Activated T-cell treated with anti-CD3 and anti-CD28 coated beads for 1 hour (primary cell): Measurements from ENCODE around the gene PRKAG2.

Experiments
- DNase-seq: peaks from one replicate; pipeline ENCODE4 v3.0.0-alpha.2; 2020; ENCODE audit warnings: low read depth

Gene PRKAG2

DNA sequence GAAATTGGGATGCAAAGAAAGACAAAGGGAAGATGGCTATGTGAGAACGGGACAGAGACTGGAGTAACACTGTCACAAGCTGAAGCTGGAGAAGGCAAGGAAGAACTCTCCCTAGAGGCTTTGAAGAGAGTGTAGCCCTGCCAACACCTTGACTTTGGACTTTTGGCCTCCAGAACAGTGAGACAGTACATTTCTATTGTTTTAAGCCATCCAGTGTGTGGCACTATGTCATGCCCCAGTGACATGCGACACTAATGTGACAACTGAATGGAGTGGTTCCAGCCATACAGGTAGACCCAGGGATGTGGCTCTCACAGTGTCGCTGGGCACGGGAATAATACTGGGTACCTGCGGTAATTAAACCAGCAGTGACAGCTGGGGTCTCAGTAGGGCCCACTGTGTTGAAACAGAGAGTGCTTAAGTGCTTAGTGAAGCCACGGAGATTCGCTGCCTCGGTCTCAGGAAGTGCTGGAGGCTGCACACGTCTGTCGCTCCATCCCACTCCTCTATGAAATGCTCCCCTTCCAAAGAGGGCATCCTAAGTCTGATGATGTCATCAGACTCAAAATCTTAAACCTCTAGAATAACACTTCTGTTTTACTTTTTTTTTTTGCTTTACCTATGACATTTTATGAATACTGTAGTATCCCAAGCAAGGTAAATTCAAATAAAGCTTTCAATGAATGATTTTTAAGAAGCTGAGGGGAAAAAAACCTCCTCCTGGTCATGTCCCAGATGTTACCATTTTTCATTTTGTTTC, 202.6 kb downstream of the PRKAG2 start:
- DNase-seq, result no peak

DNA sequence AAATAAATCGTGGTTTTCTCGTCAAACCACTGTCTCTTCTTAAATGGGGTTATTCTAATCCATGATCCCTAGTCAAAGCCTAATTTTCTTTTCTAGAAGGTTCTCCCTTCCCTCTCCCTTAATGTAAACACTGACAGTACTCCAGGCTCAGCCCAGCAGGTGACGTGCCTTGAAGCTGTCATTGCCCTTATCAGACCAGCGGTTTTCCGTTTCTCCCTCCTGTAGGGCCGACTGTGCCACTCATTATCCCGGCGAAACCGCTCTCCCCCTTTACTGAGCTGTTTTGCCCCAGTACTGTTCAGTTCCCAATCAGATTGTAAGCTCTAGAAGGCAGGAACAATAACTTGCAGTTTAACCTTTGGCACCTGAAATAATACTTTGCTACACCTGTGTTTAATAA, 203.7 kb downstream of the PRKAG2 start:
- no peak for DNase-seq

DNA sequence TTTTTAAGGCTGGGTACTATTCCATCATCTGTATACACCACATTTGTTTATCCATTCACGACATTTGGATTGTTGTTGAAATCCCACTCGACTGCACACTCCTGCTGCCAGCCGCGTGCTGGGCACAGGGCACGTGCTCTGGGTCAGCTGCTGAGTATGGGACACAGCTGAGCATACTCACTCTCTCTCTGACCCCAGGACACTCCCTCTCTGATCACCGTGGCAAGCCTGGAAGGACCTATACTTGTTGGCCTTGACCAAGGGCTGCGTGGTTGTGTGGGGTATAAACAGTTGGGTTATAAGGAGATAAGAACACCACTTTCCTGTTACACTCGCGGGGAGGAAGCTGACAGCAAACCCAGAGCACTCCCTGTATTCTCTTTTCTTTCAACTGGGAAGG, 204.2 kb downstream of the PRKAG2 start:
- no peak for DNase-seq

DNA sequence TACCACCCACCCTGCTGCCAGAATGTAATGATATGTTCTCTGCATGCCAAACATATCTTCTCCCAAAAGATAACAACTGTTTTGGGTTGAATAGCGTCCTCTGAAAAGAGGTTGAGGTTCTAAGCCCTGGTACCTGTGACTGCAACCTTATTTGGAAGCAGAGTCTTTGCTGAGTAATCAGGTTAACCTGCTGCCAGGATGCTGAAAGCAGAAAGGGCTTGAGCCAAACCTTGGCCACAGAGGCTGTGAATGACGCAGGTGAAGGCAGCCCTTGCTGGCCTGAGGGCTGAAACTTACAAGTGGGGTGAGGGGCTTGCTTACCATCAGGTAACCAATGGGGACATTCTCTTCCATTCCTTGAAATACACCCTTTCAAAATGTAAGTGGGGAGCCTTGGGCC, 205.4 kb downstream of the PRKAG2 start:
- DNase-seq, result no peak

DNA sequence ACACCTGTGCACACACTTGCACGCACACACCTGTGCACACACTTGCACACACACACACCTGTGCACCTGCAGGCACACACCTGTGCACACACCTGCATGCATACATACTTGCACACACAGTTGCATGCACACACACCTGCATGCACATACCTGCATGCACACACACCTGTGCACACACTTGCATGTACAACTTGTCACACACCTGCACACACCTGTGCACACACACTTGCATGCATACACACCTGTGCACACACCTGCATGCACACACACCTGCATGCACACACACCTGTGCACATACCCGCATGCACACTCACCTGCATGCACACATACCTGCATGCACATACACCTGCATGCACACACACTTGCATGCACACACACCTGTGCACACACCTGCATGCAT, 207.2 kb downstream of the PRKAG2 start:
- DNase-seq, result no peak

DNA sequence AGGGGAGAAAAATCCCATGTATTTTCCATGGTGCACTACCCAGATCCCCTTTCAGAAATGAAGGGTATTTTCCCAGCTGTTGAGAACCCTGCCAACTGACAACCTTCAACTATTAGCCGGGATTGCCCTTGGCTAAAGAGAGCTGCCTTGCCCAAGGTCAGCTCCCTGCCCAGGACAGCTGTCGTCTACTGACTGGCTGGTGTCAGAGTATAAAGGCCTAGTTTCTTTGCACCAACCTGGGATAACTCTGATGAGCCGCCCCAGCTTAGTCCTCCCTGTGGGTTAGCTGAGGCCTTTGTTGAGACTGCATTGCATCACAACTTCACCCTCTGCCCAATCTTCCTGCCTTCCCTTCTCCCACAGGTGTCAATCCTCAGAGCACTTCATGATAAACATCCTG, 210.0 kb downstream of the PRKAG2 start:
- no peak for DNase-seq

DNA sequence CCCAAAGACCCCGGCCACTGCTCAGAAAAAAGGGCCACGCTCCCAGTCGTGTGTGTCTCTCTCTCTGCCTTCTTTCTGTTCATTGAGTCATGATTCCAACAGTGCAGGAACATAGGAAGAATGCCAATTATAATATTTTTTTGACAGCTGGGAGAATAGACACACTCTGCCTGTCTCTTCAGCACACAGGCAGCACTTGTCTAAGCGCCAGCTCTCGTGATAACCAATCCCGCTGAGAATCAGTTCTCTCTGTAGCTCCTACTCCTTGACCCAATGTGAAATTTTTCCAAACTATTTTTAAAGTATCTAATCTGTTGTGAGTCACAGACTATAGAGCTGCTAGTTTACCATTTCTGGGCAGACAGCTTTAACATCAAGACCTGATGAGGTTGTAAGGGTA, 211.5 kb downstream of the PRKAG2 start:
- no peak for DNase-seq

DNA sequence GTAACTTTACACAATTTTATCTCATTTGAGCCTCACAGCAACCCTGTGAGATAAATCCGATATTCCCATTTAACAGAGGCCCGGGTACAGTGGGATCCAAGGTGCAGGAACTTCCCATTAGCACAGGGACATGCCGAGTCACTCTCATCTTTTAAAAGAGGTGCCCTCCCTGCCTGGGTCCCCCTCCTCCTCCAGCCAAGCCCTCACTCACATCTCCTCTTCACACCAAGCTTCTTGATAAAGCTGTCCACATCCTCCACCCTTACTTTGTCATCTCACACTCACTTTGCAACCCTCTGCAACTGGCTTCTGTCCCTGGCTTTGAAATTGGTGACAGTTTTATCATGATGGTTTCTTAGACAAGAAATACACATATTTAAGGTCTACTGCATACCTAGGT, 212.6 kb downstream of the PRKAG2 start:
- DNase-seq, result no peak

DNA sequence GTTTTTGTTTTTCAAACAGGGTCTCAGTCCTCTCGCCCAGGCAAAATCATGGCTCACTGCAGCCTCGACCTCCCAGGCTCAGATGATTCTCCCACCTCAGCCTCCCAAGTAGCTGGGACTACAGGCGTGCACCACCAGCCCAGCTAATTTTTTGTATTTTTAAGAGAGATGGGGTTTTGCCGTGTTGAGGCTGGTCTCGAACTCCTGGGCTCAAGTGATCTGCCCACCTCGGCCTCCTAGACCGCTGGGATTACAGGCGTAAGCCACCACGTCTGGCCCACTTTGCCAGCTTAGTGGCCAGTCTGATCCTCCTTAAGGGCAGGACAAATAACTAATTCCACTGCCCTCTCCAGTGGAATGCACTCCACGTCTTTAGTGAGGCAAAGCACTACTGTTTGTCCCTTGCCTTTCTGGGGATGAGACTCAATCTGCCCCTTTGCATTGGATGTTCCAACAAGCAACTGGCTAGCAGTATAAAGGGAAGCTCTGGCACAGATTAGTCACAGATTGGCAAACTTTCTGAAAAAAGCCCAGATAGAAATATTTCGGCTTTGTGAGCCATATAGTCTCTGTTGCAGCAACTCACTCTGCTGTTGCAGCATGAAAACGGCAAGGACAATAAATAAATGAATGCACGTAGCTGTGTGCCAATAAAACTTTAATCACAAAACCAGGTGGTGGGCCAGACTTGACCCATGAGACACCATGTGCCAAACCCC, 213.4 kb downstream of the PRKAG2 start:
- no peak for DNase-seq

DNA sequence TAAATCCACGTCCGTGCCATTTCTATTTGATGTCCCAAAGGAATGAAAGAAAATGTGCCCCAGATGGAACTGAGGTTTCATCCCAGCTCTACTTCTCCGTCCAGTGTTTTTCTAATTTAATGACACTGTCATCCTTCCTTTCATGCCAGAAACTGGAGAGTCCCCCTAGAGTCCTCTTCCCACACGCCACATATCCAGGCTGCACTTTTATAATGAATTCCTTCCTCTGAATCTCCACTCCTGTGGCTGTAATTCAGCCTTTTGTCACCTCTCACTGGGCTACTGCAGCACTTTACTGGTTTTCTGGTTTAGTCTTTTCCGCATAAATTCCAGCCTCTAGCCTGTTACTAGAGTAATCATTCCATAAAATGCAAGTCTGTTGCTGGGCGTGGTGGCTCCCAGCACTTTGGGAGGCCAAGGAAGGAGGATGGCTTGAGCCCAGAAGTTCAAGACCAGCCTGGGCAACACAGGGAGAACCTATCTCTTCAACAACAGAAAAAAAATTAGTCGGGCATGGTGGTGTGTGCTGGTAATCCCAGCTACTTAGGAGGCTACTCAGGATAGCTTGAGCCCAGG, 214.6 kb downstream of the PRKAG2 start:
- no peak for DNase-seq

DNA sequence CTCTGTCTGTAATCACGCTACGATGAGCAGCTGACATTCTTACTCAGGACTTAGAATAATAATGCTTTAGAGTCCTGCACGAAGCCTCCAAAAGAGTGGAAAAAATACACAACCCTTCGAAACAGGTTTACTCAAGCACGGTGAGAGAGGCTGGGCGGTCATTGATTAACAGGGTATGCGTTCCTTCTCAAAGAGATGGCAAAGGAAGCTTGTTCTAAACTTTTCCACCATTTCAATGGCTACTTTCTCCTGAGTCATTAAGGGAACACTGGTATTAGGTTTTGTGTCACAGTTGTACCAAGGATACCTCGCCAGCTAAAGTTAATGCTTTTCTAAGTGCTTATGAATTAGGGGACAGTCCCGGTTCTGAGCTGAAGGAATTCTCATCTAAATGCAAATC, 215.3 kb downstream of the PRKAG2 start:
- DNase-seq, result no peak

DNA sequence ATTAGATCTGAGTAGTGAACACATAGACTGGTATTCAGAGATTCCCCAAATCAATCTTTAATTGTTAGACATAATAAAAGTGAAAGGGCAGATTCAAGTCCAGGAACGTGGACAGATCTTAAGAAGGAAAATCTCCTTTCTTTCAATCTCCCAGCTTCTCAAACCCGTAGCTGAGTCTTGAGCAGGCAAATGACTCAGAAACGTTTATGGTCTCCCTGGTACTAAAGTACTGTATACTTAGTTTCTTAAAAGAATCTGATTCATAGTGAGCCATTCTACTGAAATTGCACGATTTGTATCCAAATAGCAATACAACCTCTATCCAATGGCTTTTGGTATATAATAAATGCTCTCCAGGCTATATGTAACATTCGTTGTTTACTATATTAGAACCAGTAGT, 216.8 kb downstream of the PRKAG2 start:
- DNase-seq, result no peak

DNA sequence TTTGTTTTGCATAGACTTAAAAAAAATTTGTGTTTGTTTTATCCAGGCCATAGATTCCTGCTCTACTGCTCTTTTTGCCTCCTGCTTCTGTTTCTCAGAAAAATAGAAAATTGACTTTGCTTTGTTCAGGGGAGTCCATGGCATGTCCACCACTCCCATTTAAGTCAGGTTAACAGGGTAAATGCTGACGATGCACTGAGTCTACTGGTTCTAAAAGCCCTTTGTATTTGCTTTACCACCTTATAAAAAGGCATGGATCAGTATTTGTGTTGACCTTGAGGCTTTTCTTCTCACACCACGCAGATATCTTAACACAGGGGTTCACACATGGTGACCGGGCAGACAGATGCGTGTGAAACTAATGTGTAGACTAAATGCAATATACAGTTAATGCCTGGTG, 217.7 kb downstream of the PRKAG2 start:
- no peak for DNase-seq

DNA sequence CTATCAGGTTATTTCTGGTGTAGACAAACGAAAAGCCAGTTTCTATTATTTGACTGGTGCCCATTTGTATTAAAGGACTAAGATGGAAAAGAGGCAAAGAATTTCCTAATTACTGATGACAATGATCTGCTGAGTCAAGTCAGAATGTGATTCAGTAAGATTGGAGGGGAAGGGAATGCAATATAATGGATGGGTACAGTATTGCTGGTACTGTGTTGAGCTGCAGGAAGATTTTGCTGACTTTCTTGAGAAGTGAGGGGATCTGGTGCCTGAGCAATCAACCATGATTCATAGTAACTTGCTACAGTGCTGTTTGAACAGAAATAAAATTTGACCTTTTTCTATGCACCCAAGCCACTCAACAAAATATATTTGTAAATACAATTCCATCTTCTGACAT, 218.1 kb downstream of the PRKAG2 start:
- no peak for DNase-seq

DNA sequence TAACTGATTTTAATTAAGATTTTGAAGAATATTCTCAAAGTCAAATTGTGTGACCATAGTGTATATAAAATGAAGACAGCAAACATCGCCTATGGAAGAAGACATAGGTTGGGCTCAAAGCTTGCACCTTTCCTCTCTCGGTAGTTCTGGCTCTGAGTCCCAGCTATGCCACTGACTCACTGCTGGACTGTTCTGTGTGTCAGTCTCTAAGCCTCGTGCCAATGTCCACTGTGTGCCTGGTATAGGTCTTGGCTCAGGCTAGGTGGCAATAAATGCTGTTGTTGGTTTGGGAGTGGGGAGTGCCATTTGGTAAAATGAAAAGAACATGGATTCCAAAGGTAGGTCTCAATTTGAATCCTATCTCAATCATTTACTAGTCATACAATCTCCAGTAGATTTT, 219.7 kb downstream of the PRKAG2 start:
- no peak for DNase-seq

DNA sequence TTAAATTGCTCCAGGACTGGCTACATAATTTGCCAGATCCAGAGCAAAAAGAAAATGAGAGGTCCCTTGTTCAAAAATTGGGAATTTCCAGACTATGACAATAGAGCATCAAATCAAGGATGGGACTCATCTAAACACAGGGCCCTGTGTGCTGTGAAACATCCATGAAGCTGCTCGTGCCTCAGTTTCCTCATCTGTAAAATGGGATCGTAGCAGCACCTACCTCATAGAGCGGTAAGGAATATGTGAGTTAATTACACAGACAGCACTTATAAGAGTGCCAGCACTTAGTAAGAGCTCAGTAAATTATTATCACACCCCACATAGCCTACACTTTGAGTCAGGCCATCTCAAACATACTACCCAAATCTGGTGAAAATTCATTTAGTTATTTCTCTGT, 221.4 kb downstream of the PRKAG2 start:
- no peak for DNase-seq

DNA sequence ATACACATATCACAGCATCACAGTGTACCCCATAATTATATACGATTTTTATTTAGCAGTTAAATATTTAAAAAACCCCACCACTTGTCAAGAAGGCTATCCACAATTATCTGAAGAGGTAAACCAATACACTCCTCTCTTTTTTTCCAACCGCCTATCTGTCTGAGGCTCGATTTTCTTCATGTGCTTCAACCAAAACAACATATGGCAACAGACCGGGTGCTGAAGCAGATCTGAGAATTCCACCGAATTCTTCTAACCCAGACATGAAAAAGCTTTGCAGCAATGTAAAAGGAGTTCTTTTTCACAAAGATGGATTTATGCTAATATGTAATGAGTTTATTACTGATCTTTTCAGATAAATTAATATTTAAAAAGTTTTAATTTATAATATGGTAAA, 224.8 kb downstream of the PRKAG2 start:
- DNase-seq, result no peak

DNA sequence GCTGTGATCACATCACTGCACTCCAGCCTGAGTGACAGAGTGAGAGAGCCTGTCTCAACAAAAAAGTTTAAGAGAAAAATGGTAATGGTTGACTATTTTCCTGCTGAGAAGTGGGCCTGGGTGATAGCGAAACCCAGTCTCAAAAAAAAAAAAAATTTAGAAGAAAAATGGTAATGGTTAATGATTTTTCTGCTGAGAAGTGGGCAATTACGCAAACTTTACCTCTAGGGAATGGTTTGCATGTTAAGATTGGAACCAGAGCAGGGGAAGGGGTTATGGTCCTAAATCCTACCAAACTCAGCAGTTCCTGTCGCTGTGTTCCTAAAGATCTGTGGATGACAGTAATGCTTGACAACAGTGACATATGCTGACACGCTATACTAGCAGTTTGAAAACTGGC, 226.8 kb downstream of the PRKAG2 start:
- no peak for DNase-seq

DNA sequence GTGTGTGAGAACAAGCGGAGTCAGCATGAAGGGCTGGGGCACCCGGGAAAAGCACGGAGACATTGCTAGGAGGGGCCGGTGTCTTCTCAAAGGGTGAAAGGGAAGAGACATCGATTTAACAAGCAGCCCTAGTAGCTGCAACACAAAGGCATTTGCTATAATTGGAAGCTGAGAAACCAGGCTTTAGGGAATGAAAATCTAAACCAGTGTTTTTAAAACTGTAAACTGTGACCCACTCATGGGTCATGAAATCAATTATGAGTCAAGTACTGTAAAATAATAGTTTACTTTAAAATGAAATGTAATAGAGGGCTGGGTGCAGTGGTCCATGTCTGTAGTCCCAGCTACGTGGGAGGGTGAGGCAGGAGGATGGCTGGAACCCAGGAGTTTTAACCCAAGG, 228.5 kb downstream of the PRKAG2 start:
- DNase-seq, result no peak

DNA sequence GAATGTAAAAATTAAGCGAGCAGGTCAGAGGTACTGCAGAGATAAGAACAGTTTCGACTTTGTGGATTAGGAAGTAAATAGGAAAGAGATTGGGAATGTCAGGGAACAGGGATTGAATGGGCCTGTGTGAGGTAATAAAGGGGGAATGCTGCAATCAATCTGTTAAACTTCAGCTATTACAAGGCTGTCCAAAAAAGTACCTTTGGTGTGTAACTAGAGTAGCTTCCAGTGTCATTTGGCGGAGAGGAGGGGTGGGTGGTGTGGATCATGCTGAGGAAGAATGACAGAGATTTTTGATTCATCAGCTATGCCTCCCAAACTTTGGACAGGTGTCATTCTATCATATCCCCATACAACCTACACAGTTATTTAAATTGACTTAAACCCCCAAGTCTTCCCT, 229.0 kb downstream of the PRKAG2 start:
- DNase-seq, result no peak

DNA sequence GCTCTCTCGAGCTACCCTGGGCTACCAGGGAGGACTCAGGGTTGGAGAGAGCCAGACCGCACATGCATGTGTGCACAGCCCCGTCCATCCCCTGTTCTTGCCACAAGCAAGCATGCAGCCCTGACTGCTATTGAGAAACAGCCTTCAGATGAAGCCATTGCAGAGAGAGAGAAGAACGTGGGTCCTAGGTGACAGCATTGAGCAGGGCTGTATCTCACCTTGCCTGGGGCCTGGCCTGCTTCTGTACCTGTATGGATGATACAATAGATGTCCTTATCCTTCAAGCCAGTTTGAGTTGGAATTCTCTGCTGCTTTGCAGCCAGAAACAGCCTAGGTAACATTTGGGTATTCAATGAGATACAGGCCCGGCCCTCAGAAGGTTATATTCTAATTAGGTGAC, 229.9 kb downstream of the PRKAG2 start:
- no peak for DNase-seq

DNA sequence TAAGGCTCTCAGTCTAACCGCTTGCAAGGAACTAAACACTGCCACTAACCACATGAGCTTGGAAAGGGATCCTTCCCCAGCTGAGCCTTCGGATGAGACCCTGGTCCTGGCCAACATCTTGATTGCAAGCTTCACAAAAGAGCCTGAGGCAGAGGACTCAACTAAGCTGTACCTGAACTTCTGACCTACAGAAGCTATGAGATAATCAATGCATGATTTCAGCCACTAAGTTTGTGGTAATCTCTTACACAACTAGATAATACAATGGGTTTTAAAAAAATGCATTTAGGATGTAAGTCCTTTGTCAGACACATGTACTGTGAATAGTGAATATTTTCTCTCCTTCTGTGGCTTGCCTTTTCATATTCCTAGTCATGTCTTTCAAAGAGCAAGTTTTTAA, 231.6 kb downstream of the PRKAG2 start:
- DNase-seq, result no peak

DNA sequence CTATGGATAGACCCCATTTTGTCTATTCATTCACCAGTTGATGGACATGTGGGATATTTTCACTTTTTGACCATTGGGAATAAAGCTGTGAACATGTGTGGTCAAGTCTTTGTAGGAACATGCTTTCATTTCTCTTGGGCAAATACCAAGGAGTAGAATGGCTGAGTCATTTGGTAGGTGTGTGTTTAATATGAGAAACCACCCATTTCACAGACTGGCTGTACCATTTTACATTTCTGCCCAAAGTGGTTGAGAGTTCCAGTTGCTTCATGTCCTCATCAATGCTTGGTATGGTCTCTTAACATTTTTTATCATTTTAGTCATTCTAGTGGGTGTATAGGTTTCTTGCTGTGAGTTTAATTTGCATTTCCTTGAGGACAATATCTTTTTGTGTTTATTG, 232.4 kb downstream of the PRKAG2 start:
- no peak for DNase-seq

DNA sequence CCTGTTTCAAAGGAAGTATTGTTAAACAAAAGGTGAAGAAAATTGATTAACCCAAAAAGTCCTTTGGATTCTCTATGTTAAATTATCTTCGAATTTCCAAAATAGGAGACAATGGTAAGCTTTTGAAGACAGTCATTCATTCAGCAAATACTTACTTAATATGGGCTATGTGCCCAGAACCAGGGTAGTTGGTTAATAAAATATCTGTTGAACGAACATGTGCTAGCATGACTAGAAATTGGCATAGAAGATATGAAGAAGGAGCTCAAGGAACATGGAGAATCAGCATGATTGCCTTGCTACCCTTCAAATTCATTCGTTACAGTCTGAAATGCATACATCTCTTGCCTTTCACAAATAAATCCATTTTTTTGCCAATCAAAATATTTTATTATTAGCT, 234.2 kb downstream of the PRKAG2 start:
- no peak for DNase-seq
